Vagina (tissue), 2 donors: ENCODE measurements around the gene STMND1. TPM values are rescaled to one million over a fixed set of nuclear protein-coding genes. Genes with fewer than 3 reads are reported as not detected.

Experiments
- DNase-seq, 2 donors: peaks; one replicate each; pipeline ENCODE4 v3.0.0-alpha.2; 2017; ENCODE audit errors: extremely low spot score in 2 of 2
- H3K27ac ChIP-seq: fragments of 200-600 bp; sonication (generic); one replicate; pipeline ENCODE4 v1.5.1; 2019
- H3K27me3 ChIP-seq: fragments of 200-600 bp; sonication (generic); one replicate; pipeline ENCODE4 v1.5.1; 2019
- H3K36me3 ChIP-seq, 2 donors: fragments of 200-600 bp; sonication (generic); one replicate each; pipeline ENCODE4 v1.5.1; 2017 to 2019
- H3K4me1 ChIP-seq: fragments of 200-600 bp; sonication (generic); one replicate; pipeline ENCODE4 v1.5.1; 2019
- H3K4me3 ChIP-seq, 2 donors: fragments of 200-600 bp; sonication (generic); 1 replicate in 1 of 2; 2 replicates in 1 of 2; pipeline ENCODE4 v1.5.1; 2016 to 2019
- H3K9me3 ChIP-seq: fragments of 200-600 bp; sonication (generic); one replicate; pipeline ENCODE4 v1.5.1; 2019
- POLR2A ChIP-seq, 2 donors: fragments of 450-650 bp; IDR thresholded peaks; one replicate each; pipeline ENCODE4 v1.6.1; 2017; ENCODE audit warnings: antibody characterized with exemption in 2 of 2, mild to moderate bottlenecking in 2 of 2, moderate library complexity in 2 of 2
- POLR2AphosphoS5 ChIP-seq, 2 donors: sonication (generic); formaldehyde crosslinking; IDR thresholded peaks; one replicate each; pipeline ENCODE4 v1.9.0; 2017; ENCODE audit warnings: antibody characterized with exemption in 2 of 2, mild to moderate bottlenecking in 2 of 2, low read depth in 1 of 2; ENCODE audit not compliant: insufficient read depth in 1 of 2
- intact Hi-C: fragments of 100-400 bp; cut with DNase I; formaldehyde crosslinking; loops from one replicate; pipeline ENCODE4 v1.15.1; 2023
- total RNA-seq: library from RNA; depleted of rRNA; stranded (reverse); fragments of >200 nt; gene quantifications from one replicate; pipeline ENCODE4 v1.2.3, GENCODE V29; 2016
- TF ChIP-seq, protein P1 (sequence below), 3 experiments: fragments of 450-650 bp in 2 of 3; fragments of 200-600 bp in 1 of 3; sonication (generic) in 1 of 3; IDR thresholded peaks; one replicate each; pipeline ENCODE4 v1.5.1; 2017 to 2019; ENCODE audit warnings: antibody characterized with exemption in 3 of 3, mild to moderate bottlenecking in 2 of 3, moderate library complexity in 2 of 3

STMND1 gene
- total RNA-seq, 1 donor from 2014 or later, result not detected

DNA sequence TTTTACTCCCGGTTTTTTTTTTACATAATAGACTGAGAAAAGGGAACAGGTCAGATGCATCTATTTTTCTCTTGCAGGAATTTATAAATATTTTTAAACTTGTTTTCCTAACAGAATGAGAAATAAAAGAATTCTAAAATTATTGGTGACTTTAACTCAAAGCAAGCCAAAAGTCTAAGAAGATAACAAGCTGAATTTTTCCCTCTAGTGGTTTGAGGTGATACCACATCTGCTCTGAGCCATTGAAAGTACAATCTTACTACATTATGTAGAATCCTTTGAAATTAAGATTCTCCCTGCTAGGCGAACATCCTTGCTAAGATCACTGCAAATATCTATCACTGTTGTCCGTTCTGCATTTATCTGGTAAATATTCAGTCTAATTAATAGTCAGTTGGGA is 10.7 kb upstream of the STMND1 start:
- Histone ChIP-seq H3K4me1 (no peaks in the 10 kb centered on the region), H3K27ac (no peak overlapping the region), H3K27me3 (no peaks in the 10 kb centered on the region), H3K36me3 (no peaks in the 10 kb centered on the region), H3K9me3 (no peaks in the 10 kb centered on the region), H3K4me3 (no peak overlapping the region)
- TF ChIP-seq POLR2A (IDR thresholded peaks at IDR 0.05), result no peak
- TF ChIP-seq, protein P1, sequence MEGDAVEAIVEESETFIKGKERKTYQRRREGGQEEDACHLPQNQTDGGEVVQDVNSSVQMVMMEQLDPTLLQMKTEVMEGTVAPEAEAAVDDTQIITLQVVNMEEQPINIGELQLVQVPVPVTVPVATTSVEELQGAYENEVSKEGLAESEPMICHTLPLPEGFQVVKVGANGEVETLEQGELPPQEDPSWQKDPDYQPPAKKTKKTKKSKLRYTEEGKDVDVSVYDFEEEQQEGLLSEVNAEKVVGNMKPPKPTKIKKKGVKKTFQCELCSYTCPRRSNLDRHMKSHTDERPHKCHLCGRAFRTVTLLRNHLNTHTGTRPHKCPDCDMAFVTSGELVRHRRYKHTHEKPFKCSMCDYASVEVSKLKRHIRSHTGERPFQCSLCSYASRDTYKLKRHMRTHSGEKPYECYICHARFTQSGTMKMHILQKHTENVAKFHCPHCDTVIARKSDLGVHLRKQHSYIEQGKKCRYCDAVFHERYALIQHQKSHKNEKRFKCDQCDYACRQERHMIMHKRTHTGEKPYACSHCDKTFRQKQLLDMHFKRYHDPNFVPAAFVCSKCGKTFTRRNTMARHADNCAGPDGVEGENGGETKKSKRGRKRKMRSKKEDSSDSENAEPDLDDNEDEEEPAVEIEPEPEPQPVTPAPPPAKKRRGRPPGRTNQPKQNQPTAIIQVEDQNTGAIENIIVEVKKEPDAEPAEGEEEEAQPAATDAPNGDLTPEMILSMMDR (IDR thresholded peaks at IDR 0.05), result no peak
- TF ChIP-seq POLR2AphosphoS5 (IDR thresholded peaks at IDR 0.05; ENCODE audit: insufficient read depth in 1 of 2, low read depth in 1 of 2), result no peak
- intact Hi-C loops, result no loop called here
- DNase-seq, result no peak

DNA sequence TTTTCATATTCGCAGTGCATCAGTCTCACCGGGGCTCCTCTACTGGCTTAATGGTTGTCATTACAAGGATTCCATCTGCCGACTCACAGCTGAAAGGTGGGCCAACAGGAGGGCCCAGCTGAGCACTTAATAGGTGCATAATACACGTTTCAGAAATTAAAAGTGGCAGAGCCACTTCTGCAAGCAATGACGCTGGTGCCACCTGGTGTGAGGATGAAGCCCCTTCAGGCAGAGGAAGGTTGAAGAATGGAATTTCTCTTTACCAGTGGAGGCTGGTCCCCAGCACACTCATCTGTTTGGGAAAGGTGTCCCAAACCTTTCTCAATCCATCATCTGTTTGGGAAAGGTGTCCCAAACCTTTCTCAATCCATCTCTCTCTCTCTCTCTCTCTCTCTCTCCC is 8.2 kb upstream of the STMND1 start:
- no peak overlapping the region for H3K4me3 ChIP-seq
- no peak for TF ChIP-seq POLR2A (IDR thresholded peaks at IDR 0.05)
- no peaks in the 10 kb centered on the region for H3K27me3 ChIP-seq
- DNase-seq, result no peak
- H3K9me3 ChIP-seq, result no peaks in the 10 kb centered on the region
- H3K4me1 ChIP-seq, result no peaks in the 10 kb centered on the region
- intact Hi-C loops, result no loop called here
- no peak overlapping the region for H3K27ac ChIP-seq
- H3K36me3 ChIP-seq, result no peaks in the 10 kb centered on the region

DNA sequence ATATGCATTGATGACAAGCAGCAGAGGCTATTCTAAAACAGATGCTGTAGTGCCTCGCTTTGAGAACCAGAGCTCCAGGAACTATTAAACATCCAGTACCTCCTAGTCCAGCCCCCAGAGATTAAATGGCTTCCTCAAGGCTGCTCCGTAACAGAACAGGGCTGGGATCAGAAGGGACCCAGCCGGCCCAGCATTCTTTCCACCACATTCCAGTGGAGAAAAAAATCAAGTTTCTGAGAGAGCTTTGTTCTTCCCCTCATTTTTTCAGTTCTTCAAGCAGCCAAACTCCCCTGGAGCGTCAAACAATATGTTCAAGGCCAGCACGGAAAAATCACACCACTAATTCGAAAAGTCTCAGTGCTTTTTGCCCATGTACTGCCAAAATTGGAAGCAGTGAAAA is 5.8 kb upstream of the STMND1 start:
- H3K36me3 ChIP-seq, result no peaks in the 10 kb centered on the region
- H3K9me3 ChIP-seq, result no peaks in the 10 kb centered on the region
- no peaks in the 10 kb centered on the region for H3K27me3 ChIP-seq
- no peaks in the 10 kb centered on the region for H3K4me1 ChIP-seq
- DNase-seq, result no peak
- TF ChIP-seq, protein P1 (IDR thresholded peaks at IDR 0.05), result no peak
- TF ChIP-seq POLR2A (IDR thresholded peaks at IDR 0.05) (no peak), POLR2AphosphoS5 (IDR thresholded peaks at IDR 0.05; ENCODE audit: insufficient read depth in 1 of 2, low read depth in 1 of 2) (no peak)
- H3K27ac ChIP-seq, result no peak overlapping the region
- intact Hi-C loops, result no loop called here
- no peak overlapping the region for H3K4me3 ChIP-seq

DNA sequence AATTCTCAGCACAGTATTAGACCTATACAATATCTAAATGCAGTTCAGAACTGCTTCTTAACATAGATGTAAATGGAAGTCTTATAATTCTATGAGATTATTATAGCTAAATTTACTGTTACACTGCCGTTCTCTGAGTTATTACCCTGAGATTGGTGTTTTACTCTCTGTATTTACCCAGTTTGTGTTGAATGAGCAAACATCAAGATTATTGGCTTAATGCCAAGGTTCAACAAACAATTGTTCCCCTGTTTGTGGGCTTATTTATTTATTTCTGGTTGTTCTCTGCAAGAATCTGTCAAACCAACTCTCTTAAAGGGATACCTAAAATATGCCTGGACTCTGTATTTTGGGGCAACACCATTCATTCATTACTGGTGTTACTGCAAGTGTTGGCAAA is 5.2 kb upstream of the STMND1 start:
- H3K9me3 ChIP-seq, result no peaks in the 10 kb centered on the region
- TF ChIP-seq POLR2AphosphoS5 (IDR thresholded peaks at IDR 0.05; ENCODE audit: insufficient read depth in 1 of 2, low read depth in 1 of 2) (no peak), POLR2A (IDR thresholded peaks at IDR 0.05) (no peak)
- peaks cover 4% of the 10 kb centered on the region for H3K4me1 ChIP-seq
- intact Hi-C loops, result no loop called here
- DNase-seq, result no peak
- H3K27me3 ChIP-seq, result no peaks in the 10 kb centered on the region
- no peaks in the 10 kb centered on the region for H3K36me3 ChIP-seq
- H3K27ac ChIP-seq, result no peak overlapping the region
- no peak overlapping the region for H3K4me3 ChIP-seq

DNA sequence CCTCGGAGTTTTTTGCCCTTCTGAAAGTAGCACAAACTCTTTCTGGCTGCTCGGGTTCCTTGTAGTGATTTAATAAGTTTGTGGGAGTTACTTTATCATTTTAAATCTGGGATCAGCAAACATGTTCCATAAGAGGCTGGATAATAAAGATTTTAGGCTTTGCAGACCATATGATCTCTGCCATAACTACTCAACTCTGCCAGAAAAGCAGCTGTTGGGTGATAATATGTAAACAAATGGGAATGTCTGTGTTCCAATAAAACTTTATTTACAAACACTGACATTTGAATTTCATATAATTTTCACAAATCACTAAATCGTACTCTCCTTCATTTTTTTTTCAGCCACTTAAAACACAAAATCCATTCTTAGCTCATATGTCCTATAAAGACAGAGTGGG is 3.9 kb upstream of the STMND1 start:
- intact Hi-C loops, result no loop called here
- Histone ChIP-seq H3K27ac (no peak overlapping the region), H3K27me3 (no peaks in the 10 kb centered on the region), H3K4me1 (peaks cover 13% of the 10 kb centered on the region), H3K36me3 (no peaks in the 10 kb centered on the region), H3K9me3 (no peaks in the 10 kb centered on the region), H3K4me3 (no peak overlapping the region)
- TF ChIP-seq POLR2A (IDR thresholded peaks at IDR 0.05) (no peak), POLR2AphosphoS5 (IDR thresholded peaks at IDR 0.05; ENCODE audit: insufficient read depth in 1 of 2, low read depth in 1 of 2) (no peak)
- TF ChIP-seq, protein P1 (IDR thresholded peaks at IDR 0.05), result no peak
- DNase-seq, result no peak

DNA sequence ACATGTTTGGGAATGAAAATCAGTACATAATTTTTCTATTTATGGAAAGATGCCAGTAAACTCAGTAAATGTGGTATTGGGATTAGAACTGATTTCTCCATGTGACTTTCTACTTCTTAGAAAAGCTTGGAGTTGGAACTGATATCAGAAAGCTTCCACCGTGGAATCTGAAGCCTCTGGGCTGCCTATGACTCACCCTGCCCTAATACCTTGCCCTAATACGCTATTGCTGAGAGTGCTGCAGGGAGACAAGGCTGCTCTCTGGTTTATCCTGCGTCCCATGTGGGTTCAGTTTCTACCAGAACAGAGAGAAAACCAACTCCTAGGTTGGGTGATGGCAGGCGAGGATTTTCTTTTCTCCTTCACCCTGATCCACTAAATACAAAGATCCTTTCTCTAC is 3.3 kb upstream of the STMND1 start:
- H3K9me3 ChIP-seq, result no peaks in the 10 kb centered on the region
- TF ChIP-seq POLR2AphosphoS5 (IDR thresholded peaks at IDR 0.05; ENCODE audit: insufficient read depth in 1 of 2, low read depth in 1 of 2) (no peak), POLR2A (IDR thresholded peaks at IDR 0.05) (no peak)
- TF ChIP-seq, protein P1 (IDR thresholded peaks at IDR 0.05), result no peak
- H3K27ac ChIP-seq, result no peak overlapping the region
- no peaks in the 10 kb centered on the region for H3K27me3 ChIP-seq
- intact Hi-C loops, result no loop called here
- no peaks in the 10 kb centered on the region for H3K36me3 ChIP-seq
- DNase-seq, result no peak
- H3K4me1 ChIP-seq, result peaks cover 13% of the 10 kb centered on the region
- H3K4me3 ChIP-seq, result no peak overlapping the region
